ENCODE results near the gene MICAL2.

The MICAL2 gene

DNA sequence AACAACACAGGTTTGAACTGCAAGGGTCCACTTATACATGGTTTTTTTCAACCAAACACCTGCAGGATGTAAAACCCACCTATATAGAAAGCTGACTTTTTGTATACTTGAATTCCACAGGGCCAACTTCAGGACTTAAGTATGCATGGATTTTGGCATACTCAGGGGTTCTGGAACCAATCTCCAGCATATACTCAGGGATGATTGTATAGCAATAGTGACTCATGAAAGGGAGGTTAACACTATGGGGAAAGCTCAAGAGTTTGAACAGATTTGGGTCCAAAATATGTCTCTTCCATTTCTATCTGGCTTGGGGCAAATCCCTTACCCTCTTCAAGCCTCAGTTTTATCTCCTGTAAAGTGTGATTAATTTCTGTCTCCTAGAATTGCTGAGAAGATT lies 94.9 kb downstream of the MICAL2 start:
- H3K9me3 ChIP-seq = no peaks in the 10 kb centered on the region
- no peaks in the 10 kb centered on the region for H3K4me1 ChIP-seq (ENCODE audit: control insufficient read depth in 1 of 2, insufficient read depth in 1 of 2, low read depth in 1 of 2, low read length in 1 of 2)
- no peak overlapping the region for H3K27ac ChIP-seq
- H3K27me3 ChIP-seq = no peaks in the 10 kb centered on the region
- TF ChIP-seq CTCF (IDR thresholded peaks at IDR 0.05) = no peak
- H3K36me3 ChIP-seq = peaks cover 13% of the 10 kb centered on the region
- H3K4me3 ChIP-seq (ENCODE audit: low read depth in 1 of 2, low read length in 1 of 2) = no peak overlapping the region

GRCh38 chr11:12206529-12206928 lies 96.1 kb downstream of the MICAL2 start:
- H3K27me3 ChIP-seq = no peaks in the 10 kb centered on the region
- no peak overlapping the region for H3K4me3 ChIP-seq (ENCODE audit: low read depth in 1 of 2, low read length in 1 of 2)
- H3K27ac ChIP-seq = no peak overlapping the region
- TF ChIP-seq CTCF (IDR thresholded peaks at IDR 0.05) = no peak
- no peaks in the 10 kb centered on the region for H3K4me1 ChIP-seq (ENCODE audit: control insufficient read depth in 1 of 2, insufficient read depth in 1 of 2, low read depth in 1 of 2, low read length in 1 of 2)
- no peaks in the 10 kb centered on the region for H3K9me3 ChIP-seq
- peaks cover 13% of the 10 kb centered on the region for H3K36me3 ChIP-seq

- Histone ChIP-seq H3K27me3 (no peaks in the 10 kb centered on the region), H3K27ac (no peak overlapping the region), H3K4me1 (ENCODE audit: control insufficient read depth in 1 of 2, insufficient read depth in 1 of 2, low read depth in 1 of 2, low read length in 1 of 2) (no peaks in the 10 kb centered on the region), H3K9me3 (no peaks in the 10 kb centered on the region), H3K36me3 (peaks cover 13% of the 10 kb centered on the region), H3K4me3 (ENCODE audit: low read depth in 1 of 2, low read length in 1 of 2) (no peak overlapping the region)
- TF ChIP-seq CTCF (IDR thresholded peaks at IDR 0.05) = no peak
Measured at GRCh38 chr11:12207384-12208150, 97.2 kb downstream of the MICAL2 start.

- no peak for TF ChIP-seq CTCF (IDR thresholded peaks at IDR 0.05)
- H3K9me3 ChIP-seq = no peaks in the 10 kb centered on the region
- H3K27ac ChIP-seq = no peak overlapping the region
- H3K4me3 ChIP-seq (ENCODE audit: low read depth in 1 of 2, low read length in 1 of 2) = no peak overlapping the region
- H3K36me3 ChIP-seq = peaks cover 20% of the 10 kb centered on the region
- H3K4me1 ChIP-seq (ENCODE audit: control insufficient read depth in 1 of 2, insufficient read depth in 1 of 2, low read depth in 1 of 2, low read length in 1 of 2) = peaks cover 3 to 4% of the 10 kb centered on the region in 2 experiments
- H3K27me3 ChIP-seq = no peaks in the 10 kb centered on the region
Measured at GRCh38 chr11:12209096-12209495, 98.7 kb downstream of the MICAL2 start.

DNA sequence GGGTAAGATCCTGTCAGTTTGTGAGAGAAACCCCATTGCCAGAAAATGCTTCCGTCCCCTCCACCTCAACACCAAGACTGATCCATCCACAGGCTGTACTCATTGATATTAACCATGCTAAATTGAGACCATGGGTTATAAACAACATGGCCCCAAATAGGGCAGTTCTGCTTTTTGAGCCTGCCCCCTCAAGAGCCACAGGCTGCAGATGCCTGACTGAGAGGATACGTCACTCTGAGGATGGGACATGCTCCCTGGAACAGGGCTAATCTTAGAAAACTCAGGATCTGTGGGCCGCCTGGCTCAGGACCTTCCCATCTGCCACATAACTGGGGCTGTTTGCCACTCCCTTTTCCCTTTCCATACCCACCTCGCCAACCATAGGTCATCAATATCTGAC lies 99.8 kb downstream of the MICAL2 start:
- Histone ChIP-seq H3K36me3 (peaks cover 24% of the 10 kb centered on the region), H3K9me3 (no peaks in the 10 kb centered on the region), H3K4me1 (ENCODE audit: control insufficient read depth in 1 of 2, insufficient read depth in 1 of 2, low read depth in 1 of 2, low read length in 1 of 2) (peaks cover 14 to 15% of the 10 kb centered on the region in 2 experiments), H3K27me3 (no peaks in the 10 kb centered on the region), H3K4me3 (ENCODE audit: low read depth in 1 of 2, low read length in 1 of 2) (no peak overlapping the region), H3K27ac (no peak overlapping the region)
- TF ChIP-seq CTCF (IDR thresholded peaks at IDR 0.05) = no peak

All from neutrophil (primary cell).